Measurements from ENCODE around the gene EHMT1. TPM values are rescaled to one million over a fixed set of nuclear protein-coding genes. Genes with fewer than 3 reads are reported as not detected.

The EHMT1 gene
- total RNA-seq, 2 experiments from 2014 or later: 112 to 115 TPM

GRCh38 chr9:137820161-137820855 lies 201.5 kb downstream of the EHMT1 start:
- DNase-seq (no peak), ATAC-seq (no peak)
- POLR2A ChIA-PET: no interaction called here
- H3K9me3 Mint-ChIP-seq (ENCODE audit: insufficient read depth): peaks cover 8% of the 10 kb centered on the region
- H3K36me3 Mint-ChIP-seq (ENCODE audit: low read depth): peaks cover 70% of the 10 kb centered on the region
- H3K27me3 Mint-ChIP-seq (ENCODE audit: low read depth): no peaks in the 10 kb centered on the region
- H3K4me3 Mint-ChIP-seq: no peak overlapping the region
- no peaks in the 10 kb centered on the region for H3K4me1 Mint-ChIP-seq (ENCODE audit: low read depth)
- CTCF ChIA-PET: no interaction called here
- no peak overlapping the region for H3K27ac Mint-ChIP-seq

DNA sequence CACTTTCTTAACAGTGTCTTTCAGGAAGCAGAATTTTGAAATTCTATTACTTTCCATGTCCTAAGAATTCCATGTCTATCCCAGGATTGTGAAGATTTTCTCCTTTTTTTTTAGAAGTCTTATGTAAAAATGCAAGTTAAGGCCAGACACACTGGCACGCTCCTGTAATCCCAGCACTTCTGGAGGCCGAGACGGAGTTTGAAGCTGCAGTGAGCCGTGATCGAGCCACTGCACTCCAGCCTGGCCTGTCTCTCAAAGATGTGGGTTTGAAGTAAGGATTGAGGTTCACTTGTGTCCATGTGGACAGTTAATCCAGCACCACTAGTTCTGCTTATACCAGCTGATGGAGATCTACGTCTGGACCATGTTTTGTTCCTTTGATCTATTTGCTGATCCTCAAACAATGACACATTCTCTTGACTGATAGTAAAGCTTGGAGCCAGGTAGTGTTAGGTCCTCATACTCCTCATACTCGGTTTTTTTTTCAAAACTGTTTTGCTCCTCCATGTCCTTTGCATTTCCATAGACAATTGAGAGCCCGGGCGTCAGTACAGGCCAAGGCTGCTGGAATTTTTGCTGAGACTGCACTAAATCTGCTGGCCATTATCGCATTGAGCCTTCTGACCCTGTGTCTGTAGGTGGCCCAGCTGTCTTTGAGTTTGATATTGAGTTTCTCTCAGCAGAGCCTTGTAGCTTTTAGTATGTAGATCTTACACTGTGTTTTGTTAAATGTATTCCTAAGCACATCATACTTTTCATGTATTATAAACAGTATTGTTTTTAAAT lies 205.4 kb downstream of the EHMT1 start:
- no peak for ATAC-seq
- CTCF ChIA-PET: no interaction called here

GRCh38 chr9:137825324-137825989 lies 206.7 kb downstream of the EHMT1 start:
- Mint-ChIP-seq H3K4me1 (ENCODE audit: low read depth) (no peaks in the 10 kb centered on the region), H3K4me3 (no peak overlapping the region), H3K9me3 (ENCODE audit: insufficient read depth) (peaks cover 8% of the 10 kb centered on the region), H3K27me3 (ENCODE audit: low read depth) (no peaks in the 10 kb centered on the region), H3K36me3 (ENCODE audit: low read depth) (peaks cover 44% of the 10 kb centered on the region), H3K27ac (no peak overlapping the region)
- CTCF ChIA-PET: no interaction called here
- DNase-seq (no peak), ATAC-seq (no peak)
- POLR2A ChIA-PET: no interaction called here

More for the DNA sequence above, 205.4 kb downstream of the EHMT1 start:
- Mint-ChIP-seq H3K4me1 (ENCODE audit: low read depth) (no peaks in the 10 kb centered on the region), H3K4me3 (no peak overlapping the region), H3K27ac (no peak overlapping the region), H3K27me3 (ENCODE audit: low read depth) (no peaks in the 10 kb centered on the region), H3K36me3 (ENCODE audit: low read depth) (peaks cover 55% of the 10 kb centered on the region), H3K9me3 (ENCODE audit: insufficient read depth) (peaks cover 8% of the 10 kb centered on the region)
- no peak for DNase-seq
- POLR2A ChIA-PET: no interaction called here

DNA sequence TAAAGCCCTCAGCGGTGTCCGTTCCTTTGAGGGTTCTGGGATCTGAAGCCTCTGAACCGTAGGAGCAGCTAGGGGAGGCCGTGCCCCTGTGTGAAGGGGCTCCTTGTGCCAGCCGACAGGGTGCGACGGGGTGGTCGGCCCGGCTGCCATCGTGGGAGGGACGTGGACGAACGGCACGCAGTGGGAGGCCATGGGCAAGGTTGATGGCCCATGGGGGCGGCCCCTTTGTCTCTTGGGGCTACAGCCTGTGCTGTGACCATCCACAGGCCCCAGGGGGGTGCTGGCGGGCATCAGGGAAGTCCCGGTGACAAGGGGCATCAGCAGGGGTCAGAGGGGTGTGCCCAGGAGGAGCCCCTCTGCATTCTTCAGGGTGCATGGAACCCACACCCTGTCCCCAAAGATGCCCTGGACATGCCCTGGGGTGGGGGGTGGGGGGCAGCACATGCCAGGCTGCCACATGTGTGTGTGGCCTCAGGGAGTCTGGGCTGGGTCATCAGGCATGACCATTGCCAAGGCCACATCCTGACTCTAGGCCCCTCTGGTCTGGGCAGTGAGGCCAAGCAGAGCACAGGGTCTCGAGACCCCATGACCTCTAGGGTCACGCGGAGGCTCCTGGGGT lies 209.2 kb downstream of the EHMT1 start:
- Mint-ChIP-seq H3K9me3 (ENCODE audit: insufficient read depth) (no peaks in the 10 kb centered on the region), H3K4me3 (no peak overlapping the region), H3K4me1 (ENCODE audit: low read depth) (no peaks in the 10 kb centered on the region), H3K27me3 (ENCODE audit: low read depth) (no peaks in the 10 kb centered on the region), H3K36me3 (ENCODE audit: low read depth) (peaks cover 39% of the 10 kb centered on the region), H3K27ac (no peak overlapping the region)
- ChIA-PET POLR2A (no interaction called here), CTCF (no interaction called here)
- no peak for ATAC-seq
- DNase-seq: no peak

DNA sequence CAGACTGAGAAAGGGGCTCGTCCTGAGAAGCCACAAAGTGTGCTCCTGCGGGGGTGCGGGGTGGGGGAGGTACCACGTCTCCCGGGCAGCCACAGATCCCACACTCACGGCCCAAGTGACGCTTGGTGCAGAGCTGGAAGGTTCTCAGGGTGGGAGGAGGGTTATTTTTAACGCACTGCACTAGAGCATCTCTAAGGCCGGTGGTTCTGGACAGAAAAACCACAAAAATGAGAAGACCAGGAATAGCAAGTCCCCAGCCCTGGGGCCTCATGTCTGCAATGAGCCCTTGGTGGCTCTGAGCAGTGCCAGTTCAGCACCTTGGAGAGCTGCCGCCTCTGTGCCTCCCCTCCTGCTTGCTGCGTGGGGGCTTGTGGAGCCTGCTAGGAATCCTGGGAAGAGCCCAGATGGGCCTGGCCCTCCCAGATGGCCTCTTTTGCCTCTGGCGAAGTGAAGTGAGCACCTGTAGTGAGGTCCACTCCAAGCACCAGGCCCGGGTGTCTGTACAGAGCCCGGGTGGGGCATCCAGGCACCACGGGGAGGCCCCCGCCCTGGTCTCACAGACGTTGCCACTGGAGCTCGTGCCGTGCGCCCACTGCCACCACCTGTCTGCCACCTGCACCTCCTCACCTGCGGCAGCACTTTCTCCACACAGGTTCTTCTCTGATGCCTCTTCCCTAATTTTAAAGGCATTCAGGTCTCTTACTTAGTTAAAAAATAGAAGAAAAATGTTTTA lies 209.9 kb downstream of the EHMT1 start:
- peak; percentile 40 for DNase-seq
- ATAC-seq: no peak
- H3K36me3 Mint-ChIP-seq (ENCODE audit: low read depth): peaks cover 39% of the 10 kb centered on the region
- ChIA-PET POLR2A (no interaction called here), CTCF (no interaction called here)
- no peak overlapping the region for H3K4me3 Mint-ChIP-seq
- H3K27me3 Mint-ChIP-seq (ENCODE audit: low read depth): no peaks in the 10 kb centered on the region
- H3K4me1 Mint-ChIP-seq (ENCODE audit: low read depth): no peaks in the 10 kb centered on the region
- H3K9me3 Mint-ChIP-seq (ENCODE audit: insufficient read depth): no peaks in the 10 kb centered on the region
- no peak overlapping the region for H3K27ac Mint-ChIP-seq

GRCh38 chr9:137829260-137829996 lies 210.6 kb downstream of the EHMT1 start:
- ATAC-seq (no peak), DNase-seq (no peak)
- Mint-ChIP-seq H3K27me3 (ENCODE audit: low read depth) (no peaks in the 10 kb centered on the region), H3K9me3 (ENCODE audit: insufficient read depth) (no peaks in the 10 kb centered on the region), H3K4me1 (ENCODE audit: low read depth) (no peaks in the 10 kb centered on the region), H3K4me3 (no peak overlapping the region), H3K36me3 (ENCODE audit: low read depth) (peaks cover 34% of the 10 kb centered on the region), H3K27ac (no peak overlapping the region)
- ChIA-PET CTCF (no interaction called here), POLR2A (no interaction called here)

DNA sequence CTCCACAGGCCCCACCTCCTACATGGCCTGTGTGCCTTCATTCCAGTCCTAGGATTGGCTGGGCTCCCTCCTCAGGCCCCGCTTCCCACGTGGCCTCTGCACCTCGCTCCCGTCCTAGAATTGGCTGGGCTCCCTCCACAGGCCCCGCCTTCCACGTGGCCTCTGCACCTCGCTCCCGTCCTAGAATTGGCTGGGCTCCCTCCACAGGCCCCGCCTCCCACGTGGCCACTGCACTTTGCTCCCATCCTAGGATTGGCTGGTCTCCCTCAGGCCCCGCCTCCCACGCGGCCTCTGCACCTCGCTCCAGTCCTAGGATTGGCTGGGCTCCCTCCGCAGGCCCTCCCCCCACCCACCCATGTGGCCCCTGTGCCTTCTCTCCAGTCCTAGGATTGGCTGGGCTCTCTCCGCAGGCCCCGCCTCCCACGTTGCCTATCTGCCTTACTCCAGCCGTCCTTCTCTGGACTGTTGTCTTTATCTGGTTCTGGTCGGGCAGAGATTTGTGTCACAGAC lies 213.4 kb downstream of the EHMT1 start:
- CTCF ChIA-PET: no interaction called here

GRCh38 chr9:137832830-137833590 lies 214.2 kb downstream of the EHMT1 start:
- H3K4me1 Mint-ChIP-seq (ENCODE audit: low read depth): no peaks in the 10 kb centered on the region
- ChIA-PET CTCF (no interaction called here), POLR2A (no interaction called here)
- no peak overlapping the region for H3K4me3 Mint-ChIP-seq
- ATAC-seq: no peak
- H3K27ac Mint-ChIP-seq: no peak overlapping the region
- peaks cover 19% of the 10 kb centered on the region for H3K36me3 Mint-ChIP-seq (ENCODE audit: low read depth)
- no peaks in the 10 kb centered on the region for H3K27me3 Mint-ChIP-seq (ENCODE audit: low read depth)
- DNase-seq: no peak
- H3K9me3 Mint-ChIP-seq (ENCODE audit: insufficient read depth): no peaks in the 10 kb centered on the region

More for the DNA sequence above, 213.4 kb downstream of the EHMT1 start:
- ATAC-seq (no peak), DNase-seq (no peak)
- Mint-ChIP-seq H3K4me3 (no peak overlapping the region), H3K9me3 (ENCODE audit: insufficient read depth) (no peaks in the 10 kb centered on the region), H3K36me3 (ENCODE audit: low read depth) (peaks cover 20% of the 10 kb centered on the region), H3K27me3 (ENCODE audit: low read depth) (no peaks in the 10 kb centered on the region), H3K4me1 (ENCODE audit: low read depth) (no peaks in the 10 kb centered on the region), H3K27ac (no peak overlapping the region)
- POLR2A ChIA-PET: no interaction called here

- ChIA-PET CTCF (no interaction called here), POLR2A (no interaction called here)
- Mint-ChIP-seq H3K27me3 (ENCODE audit: low read depth) (no peaks in the 10 kb centered on the region), H3K4me1 (ENCODE audit: low read depth) (no peaks in the 10 kb centered on the region), H3K4me3 (no peak overlapping the region), H3K9me3 (ENCODE audit: insufficient read depth) (no peaks in the 10 kb centered on the region), H3K27ac (no peak overlapping the region), H3K36me3 (ENCODE audit: low read depth) (peaks cover 22% of the 10 kb centered on the region)
- DNase-seq: no peak
- no peak for ATAC-seq
Measured at GRCh38 chr9:137833721-137834613, 215.2 kb downstream of the EHMT1 start.
